HG03342 (cell line): ENCODE results near the gene RRAGA.
"Not testable (repeated sequence)": the region's sequence is repeated elsewhere in the genome, so short reads cannot be mapped to it uniquely, and the experiment has no call there.

Experiments used
- ATAC-seq: cut with Tn5 transposase; IDR thresholded peaks from one replicate; pipeline ENCODE4 v1.9.1; 2021; ENCODE audit warnings: mild to moderate bottlenecking, moderate library complexity; ENCODE audit not compliant: unreplicated experiment

Gene RRAGA

DNA sequence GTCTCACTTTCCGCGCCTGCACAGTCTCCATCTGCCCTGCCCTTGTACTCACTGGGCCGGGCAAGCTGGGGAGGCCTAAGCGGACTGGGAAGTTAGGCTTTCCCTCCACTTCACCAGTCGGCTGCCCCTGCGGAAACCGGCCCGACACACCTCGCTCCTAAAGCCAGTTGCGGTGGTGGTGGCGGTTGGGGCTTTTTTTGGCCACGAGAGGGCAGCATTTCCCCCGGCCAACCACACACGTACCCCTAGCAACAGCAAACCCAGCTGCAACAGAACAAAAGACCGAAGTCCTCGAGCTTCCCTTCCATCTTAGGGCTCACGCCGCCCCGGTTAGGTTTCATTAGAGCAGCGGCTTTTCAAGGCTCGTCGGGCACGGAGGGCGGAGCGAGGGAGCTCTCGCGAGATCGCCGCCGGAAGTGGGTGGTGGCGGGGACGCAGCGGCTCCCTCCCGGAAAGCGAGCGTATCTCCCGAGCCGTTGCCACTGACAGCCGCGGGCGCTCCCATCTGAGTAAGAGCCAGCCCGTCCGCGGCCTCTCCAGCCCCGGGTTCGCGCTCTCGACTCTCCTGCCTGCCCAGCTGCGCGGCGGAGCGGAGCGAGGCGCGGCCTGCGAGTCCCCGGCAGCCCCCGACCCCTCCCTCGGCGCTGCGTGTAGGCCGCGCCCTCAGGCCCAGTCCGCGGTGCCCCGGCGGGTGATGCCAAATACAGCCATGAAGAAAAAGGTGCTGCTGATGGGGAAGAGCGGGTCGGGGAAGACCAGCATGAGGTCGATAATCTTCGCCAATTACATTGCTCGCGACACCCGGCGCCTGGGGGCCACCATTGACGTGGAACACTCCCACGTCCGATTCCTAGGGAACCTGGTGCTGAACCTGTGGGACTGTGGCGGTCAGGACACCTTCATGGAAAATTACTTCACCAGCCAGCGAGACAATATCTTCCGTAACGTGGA is at the start of gene RRAGA:
TSS of gene RRAGA (plus strand) at position 462 of the 951 bp plus-strand sequence. CDS start at position 695, 233 bp downstream.
- peak; percentile 89 for ATAC-seq

DNA sequence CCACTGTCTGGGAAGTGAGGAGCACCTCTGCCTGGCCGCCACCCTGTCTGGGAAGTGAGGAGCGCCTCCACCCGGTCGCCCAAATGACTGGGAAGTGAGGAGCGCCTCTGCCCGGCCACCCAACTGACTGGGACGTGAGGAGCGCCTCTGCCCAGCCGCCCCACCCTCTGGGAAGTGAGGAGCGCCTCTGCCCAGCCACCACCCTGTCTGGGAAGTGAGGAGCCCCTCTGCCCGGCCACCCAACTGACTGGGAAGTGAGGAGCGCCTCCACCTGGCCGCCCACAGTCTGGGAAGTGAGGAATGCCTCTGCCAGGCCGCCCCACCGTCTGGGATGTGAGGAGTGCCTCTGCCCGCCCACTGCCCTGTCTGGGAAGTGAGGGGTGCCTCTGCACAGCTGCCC is 49.1 kb upstream of the RRAGA start:
- no peak for ATAC-seq

DNA sequence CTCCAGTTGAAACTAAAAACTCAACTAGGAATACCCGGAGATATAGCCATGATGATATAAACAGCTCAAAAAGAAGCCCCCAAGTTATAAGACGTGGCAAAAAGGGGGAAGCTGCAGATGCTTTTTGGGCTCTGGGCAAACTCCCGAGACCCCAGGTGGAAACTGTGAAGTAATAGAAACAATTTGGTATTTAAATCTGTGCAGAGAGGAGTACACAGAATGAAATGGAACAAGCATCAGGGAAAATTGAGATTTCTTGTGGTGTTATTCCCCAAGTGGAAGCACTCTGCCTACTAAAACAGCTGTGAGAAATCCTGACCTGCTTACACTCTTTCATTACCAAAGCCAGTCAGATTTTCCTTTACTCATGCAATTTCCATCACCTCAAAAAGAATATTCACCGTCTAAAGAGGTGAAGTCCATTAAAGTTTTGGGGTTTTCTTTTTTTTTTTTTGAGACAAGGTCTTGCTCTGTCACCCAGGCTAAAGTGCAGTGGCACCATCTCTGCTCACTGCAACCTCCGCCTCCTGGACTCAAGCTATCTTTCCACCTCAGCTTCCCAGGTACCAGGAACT is 39.7 kb upstream of the RRAGA start:
- no peak for ATAC-seq

- no peak for ATAC-seq
These were observed 31.0 kb upstream of the RRAGA start for GRCh38 chr9:19018201-19018600.

DNA sequence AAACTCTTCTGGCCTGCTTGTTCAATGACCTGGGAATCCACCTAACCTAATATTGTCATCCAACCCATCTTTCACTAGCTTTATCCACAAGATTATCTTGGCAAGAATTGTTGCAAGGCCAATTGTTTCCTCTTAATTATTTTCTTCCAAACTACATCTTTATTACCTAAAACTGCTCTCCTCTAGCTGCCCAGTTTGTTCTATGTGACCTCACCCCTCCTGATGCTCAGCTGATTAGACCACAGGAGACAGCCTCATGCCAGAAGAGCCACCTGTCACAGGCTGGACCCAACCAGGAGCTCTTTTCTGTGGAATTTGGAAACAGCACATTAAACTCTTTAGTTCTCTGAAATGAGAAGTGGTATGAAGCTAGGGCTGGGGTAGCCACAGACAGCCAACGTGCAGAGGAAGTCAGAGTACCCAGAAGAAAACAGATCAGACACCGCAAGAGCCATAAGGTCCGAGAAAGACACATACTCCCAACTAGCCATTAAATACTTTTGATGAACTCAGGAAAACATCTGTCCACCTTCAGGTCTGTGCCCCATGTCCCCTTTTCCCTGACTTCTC is 28.3 kb upstream of the RRAGA start:
- ATAC-seq: no peak

GRCh38 chr9:19021649-19022048 is 27.6 kb upstream of the RRAGA start:
- ATAC-seq: not testable (repeated sequence)

- peak; percentile 55 for ATAC-seq
These were observed 27.0 kb upstream of the RRAGA start for GRCh38 chr9:19022206-19022605.

DNA sequence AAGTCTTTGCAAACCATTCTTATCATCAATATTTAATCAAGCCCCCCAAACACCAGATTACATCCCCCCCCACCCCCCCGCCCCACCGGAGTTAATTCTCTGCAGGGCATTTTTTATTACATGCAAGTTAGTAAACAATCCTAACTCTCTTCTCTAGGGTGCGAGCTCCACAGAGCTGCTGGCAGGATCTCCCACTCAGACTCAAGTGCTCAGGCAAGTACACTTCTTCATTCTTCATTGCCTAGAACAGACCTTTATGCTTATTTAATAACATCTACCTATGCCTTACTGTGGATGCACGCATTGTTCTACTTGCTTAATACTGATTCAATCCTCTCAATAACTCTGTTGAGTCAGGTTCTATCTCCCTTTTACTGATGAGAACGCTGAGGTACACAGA is 26.1 kb upstream of the RRAGA start:
- ATAC-seq: no peak

- no peak for ATAC-seq
These were observed 22.9 kb upstream of the RRAGA start for GRCh38 chr9:19026375-19026774.

GRCh38 chr9:19027825-19028224 is 21.4 kb upstream of the RRAGA start:
- no peak for ATAC-seq

DNA sequence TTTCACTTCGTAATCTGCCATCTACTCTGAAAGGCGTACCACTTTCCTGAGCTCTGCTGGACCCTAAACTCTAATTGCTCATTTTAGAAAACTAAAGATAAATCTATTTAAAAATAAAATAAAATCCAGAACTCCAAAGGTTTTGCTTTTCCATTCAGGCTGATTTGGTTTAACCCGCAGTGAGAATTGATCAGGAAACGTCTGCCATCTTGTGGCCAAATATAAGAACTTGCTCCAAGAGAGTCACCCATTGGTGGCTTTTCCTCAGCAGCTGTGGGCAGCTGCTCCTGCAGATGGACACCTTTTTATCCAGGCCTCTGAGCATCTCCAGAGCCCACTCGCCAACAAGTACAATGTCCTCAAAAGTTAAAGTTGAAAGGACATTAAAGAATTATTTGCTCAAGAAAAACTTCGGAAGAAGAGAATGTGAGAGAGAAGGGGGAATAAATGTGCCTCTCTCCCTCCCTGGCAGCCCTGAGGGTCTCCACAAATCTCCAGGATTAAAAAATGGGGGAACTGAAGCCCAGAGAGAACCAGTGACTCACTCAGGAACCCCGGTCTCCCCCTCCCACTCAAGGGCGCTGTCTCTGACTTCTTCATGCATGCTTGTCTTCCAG is 20.3 kb upstream of the RRAGA start:
- ATAC-seq: peak; percentile 69

GRCh38 chr9:19030899-19031298 is 18.3 kb upstream of the RRAGA start:
- no peak for ATAC-seq

DNA sequence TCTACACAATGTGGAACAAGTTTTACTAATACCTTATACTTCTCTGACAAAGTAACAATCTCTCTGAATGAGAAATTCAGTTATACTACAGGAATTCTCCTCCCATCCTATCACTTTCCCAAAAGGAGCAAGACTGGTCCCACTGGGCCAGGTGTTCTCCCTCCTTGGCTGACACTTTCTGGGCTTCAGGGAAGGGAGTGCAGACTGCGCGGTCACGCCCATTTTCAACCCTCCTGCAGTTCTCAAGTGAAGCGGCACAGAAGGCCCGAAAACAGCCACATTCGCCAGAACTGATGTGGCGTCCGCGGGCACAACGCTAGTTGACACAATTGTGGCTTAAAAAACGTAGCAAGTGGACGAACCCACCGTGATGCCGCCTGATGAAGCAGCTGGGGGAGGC is 16.8 kb upstream of the RRAGA start:
- ATAC-seq: no peak

- no peak for ATAC-seq
These were observed 16.2 kb upstream of the RRAGA start, which contains the start of gene SAXO1 for GRCh38 chr9:19033015-19033414. Gene SAXO1, minus strand, starts transcription at chr9:19033209. Its CDS starts 301 bp downstream, at chr9:19032908.

GRCh38 chr9:19036611-19037010 is 12.6 kb upstream of the RRAGA start:
- no peak for ATAC-seq

DNA sequence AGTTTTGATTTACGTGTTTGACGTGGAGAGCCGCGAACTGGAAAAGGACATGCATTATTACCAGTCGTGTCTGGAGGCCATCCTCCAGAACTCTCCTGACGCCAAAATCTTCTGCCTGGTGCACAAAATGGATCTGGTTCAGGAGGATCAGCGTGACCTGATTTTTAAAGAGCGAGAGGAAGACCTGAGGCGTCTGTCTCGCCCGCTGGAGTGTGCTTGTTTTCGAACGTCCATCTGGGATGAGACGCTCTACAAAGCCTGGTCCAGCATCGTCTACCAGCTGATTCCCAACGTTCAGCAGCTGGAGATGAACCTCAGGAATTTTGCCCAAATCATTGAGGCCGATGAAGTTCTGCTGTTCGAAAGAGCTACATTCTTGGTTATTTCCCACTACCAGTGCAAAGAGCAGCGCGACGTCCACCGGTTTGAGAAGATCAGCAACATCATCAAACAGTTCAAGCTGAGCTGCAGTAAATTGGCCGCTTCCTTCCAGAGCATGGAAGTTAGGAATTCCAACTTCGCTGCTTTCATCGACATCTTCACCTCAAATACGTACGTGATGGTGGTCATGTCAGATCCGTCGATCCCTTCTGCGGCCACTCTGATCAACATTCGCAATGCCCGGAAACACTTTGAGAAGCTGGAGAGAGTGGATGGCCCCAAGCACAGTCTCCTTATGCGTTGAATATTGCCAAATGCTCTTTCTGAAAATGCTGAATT is 850 bp downstream of the RRAGA start:
- no peak for ATAC-seq

DNA sequence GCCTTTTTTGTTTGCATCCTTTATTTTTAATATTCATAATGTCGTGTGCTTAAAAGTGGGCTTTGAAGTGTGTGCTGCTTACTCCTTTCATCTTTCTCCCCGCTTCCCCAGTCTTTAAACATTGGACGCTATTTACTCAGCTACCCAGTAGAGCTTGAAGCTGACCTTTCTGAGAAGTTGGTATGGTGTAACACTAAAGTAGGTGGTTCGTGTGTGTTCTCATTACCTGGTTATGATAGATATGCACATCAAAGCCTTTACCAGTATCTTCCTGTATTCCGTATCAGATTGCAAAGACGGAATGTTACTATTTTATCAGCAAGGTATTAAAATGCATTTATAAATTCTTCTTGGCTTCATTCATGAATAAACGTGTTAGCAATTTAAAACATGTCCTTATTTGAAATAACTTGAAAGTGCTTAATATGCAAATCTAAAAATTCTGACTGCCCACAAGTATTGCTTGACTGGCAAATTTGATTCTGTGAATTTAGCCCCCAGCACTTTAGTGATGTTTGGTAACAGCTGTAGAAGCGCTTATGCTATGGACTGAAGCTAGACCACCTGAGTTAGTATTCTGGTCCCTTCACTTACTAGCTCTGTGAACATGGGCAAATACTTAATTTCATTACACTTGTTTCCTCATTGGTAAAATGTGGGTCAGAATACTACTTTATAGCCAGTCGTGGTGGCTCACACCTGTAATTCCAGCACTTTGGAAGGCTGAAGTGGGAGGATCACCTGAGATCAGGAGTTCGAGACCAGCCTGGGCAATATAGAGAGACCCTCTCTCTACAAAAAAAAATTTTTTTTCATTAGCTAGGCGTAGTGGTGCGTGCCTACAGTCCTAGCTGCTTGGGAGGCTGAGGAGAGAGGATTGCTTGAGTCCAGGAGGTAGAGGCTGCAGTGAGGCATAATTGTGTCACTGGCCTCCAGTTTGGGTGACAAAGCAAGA is 1.7 kb downstream of the RRAGA start:
- no peak for ATAC-seq

GRCh38 chr9:19057033-19057432 is 7.8 kb downstream of the RRAGA start:
- no peak for ATAC-seq

DNA sequence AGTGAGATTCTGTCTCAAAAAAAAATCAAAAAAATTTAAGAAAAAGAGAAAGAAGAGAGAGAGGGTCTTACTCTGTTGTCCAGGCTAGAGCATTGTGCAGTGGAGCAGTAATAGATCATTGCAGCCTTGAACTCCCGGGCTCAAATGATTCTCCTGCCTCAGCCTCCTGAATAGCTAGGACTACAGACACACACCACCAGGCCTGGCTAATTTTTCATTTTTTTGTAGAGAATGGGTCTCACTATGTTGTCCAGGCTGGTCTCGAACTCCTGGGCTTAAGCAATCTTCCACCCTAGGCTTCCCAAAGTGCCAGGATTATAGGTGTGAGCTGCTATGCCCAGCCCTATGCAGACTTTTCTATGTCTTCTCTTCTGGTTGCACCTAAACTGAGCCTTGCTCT is 25.0 kb downstream of the RRAGA start:
- ATAC-seq: no peak

- no peak for ATAC-seq
These were observed 25.6 kb downstream of the RRAGA start for GRCh38 chr9:19074836-19075235.
